ENCODE measurements around the gene TM2D1. TPM values are rescaled to one million over a fixed set of nuclear protein-coding genes. Genes with fewer than 3 reads are reported as not detected.

Gene TM2D1
- total RNA-seq, 2 donors from 2014 or later, result 24.1 to 32.9 TPM

- no peaks in the 10 kb centered on the region for H3K36me3 ChIP-seq (ENCODE audit: control insufficient read depth, insufficient read depth, low read length)
- no peak overlapping the region for H3K9ac ChIP-seq (ENCODE audit: extremely low read depth, low read length, poor library complexity, severe bottlenecking)
- 90 to 100% methylated on average over 1 to 4 of the region's 4 CpGs for WGBS, 2 experiments (ENCODE audit: insufficient coverage in 1 of 2, insufficient read length in 1 of 2)
- no peaks in the 10 kb centered on the region for H3K9me3 ChIP-seq (ENCODE audit: control insufficient read depth, low read length)
- Mint-ChIP-seq H3K27ac (no peak overlapping the region), H3K36me3 (ENCODE audit: low read depth) (no peaks in the 10 kb centered on the region), H3K4me3 (no peak overlapping the region), H3K4me1 (peaks cover 4% of the 10 kb centered on the region), H3K27me3 (ENCODE audit: insufficient read depth) (no peaks in the 10 kb centered on the region), H3K9me3 (no peaks in the 10 kb centered on the region)
- no peak overlapping the region for H3K27ac ChIP-seq (ENCODE audit: low read depth, low read length)
- no peak for TF ChIP-seq CTCF (conservative IDR thresholded peaks at IDR 0.05)
- H3K27me3 ChIP-seq (ENCODE audit: control insufficient read depth, insufficient read depth, low read length, poor library complexity, severe bottlenecking), result no peaks in the 10 kb centered on the region
- no peak for DNase-seq
- no peaks in the 10 kb centered on the region for H3K4me1 ChIP-seq (ENCODE audit: control insufficient read depth, insufficient read depth, low read length)
- no peak overlapping the region for H3K4me3 ChIP-seq (ENCODE audit: low read length)
Observed at GRCh38 chr1:61635557-61635956, 89.4 kb downstream of the TM2D1 start.

GRCh38 chr1:61631436-61631835 lies 93.5 kb downstream of the TM2D1 start:
- Histone ChIP-seq H3K4me1 (ENCODE audit: control insufficient read depth, insufficient read depth, low read length) (no peaks in the 10 kb centered on the region), H3K27me3 (ENCODE audit: control insufficient read depth, insufficient read depth, low read length, poor library complexity, severe bottlenecking) (no peaks in the 10 kb centered on the region), H3K36me3 (ENCODE audit: control insufficient read depth, insufficient read depth, low read length) (no peaks in the 10 kb centered on the region), H3K9ac (ENCODE audit: extremely low read depth, low read length, poor library complexity, severe bottlenecking) (no peak overlapping the region), H3K27ac (ENCODE audit: low read depth, low read length) (no peak overlapping the region), H3K9me3 (ENCODE audit: control insufficient read depth, low read length) (no peaks in the 10 kb centered on the region), H3K4me3 (ENCODE audit: low read length) (no peak overlapping the region)
- TF ChIP-seq CTCF (conservative IDR thresholded peaks at IDR 0.05), result no peak
- Mint-ChIP-seq H3K27ac (no peak overlapping the region), H3K9me3 (no peaks in the 10 kb centered on the region), H3K4me3 (no peak overlapping the region), H3K27me3 (ENCODE audit: insufficient read depth) (no peaks in the 10 kb centered on the region), H3K36me3 (ENCODE audit: low read depth) (no peaks in the 10 kb centered on the region), H3K4me1 (peaks cover under 1% of the 10 kb centered on the region)
- no peak for DNase-seq
- 98 to 100% methylated on average over 1 of the region's 1 CpG for WGBS, 2 experiments (ENCODE audit: insufficient coverage in 1 of 2, insufficient read length in 1 of 2)

Other genes with a start within 250 kb of the TM2D1 start
- 10 to 100 TPM; 74.3 to 81.7 TPM for gene PATJ, start 17.3 kb upstream of the TM2D1 start, total RNA-seq